PC-3 (cell line): ENCODE results near the gene C4orf36.

Source experiments
- EZH2 ChIP-seq: fragments of 300-600 bp; sonication (generic); IDR thresholded peaks from one replicate; pipeline ENCODE4 v1.6.1; 2017; ENCODE audit warnings: antibody characterized with exemption, mild to moderate bottlenecking, low read length; ENCODE audit not compliant: unreplicated experiment
- EZH2phosphoT487 ChIP-seq: fragments of 300-600 bp; sonication (generic); IDR thresholded peaks from 2 replicates; pipeline ENCODE4 v1.6.1; 2018; ENCODE audit warnings: mild to moderate bottlenecking, antibody characterized with exemption, low read length, borderline replicate concordance
- TF ChIP-seq, protein P1 (sequence below): fragments of 300-600 bp; sonication (generic); conservative IDR thresholded peaks from 2 replicates; pipeline ENCODE4 v1.5.1; 2017; ENCODE audit warnings: antibody characterized with exemption, low read depth, mild to moderate bottlenecking, low read length

DNA sequence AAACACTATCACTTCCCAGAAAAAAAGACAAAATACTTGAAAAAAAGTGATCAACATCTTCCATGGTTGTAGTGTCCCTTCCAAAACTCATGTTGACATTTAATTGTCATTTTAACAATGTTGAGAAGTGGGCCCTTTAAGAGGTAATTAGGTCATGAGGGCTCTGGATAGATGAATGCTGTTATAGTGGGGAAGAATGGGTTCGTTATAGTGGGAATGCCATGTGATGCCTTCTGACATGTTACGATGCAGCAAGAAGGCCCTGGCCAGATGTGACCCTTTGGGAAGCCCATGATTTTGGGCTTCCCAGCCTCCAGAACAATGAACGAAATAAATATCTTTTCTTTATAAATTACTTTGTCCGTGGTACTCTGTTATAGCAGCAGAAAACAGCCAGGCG lies 39.0 kb downstream of the C4orf36 start:
- TF ChIP-seq, protein P1, sequence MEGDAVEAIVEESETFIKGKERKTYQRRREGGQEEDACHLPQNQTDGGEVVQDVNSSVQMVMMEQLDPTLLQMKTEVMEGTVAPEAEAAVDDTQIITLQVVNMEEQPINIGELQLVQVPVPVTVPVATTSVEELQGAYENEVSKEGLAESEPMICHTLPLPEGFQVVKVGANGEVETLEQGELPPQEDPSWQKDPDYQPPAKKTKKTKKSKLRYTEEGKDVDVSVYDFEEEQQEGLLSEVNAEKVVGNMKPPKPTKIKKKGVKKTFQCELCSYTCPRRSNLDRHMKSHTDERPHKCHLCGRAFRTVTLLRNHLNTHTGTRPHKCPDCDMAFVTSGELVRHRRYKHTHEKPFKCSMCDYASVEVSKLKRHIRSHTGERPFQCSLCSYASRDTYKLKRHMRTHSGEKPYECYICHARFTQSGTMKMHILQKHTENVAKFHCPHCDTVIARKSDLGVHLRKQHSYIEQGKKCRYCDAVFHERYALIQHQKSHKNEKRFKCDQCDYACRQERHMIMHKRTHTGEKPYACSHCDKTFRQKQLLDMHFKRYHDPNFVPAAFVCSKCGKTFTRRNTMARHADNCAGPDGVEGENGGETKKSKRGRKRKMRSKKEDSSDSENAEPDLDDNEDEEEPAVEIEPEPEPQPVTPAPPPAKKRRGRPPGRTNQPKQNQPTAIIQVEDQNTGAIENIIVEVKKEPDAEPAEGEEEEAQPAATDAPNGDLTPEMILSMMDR = no peak
- TF ChIP-seq EZH2 (no peak), EZH2phosphoT487 (no peak)
